NCI-H82 treated with DMSO at 0.1 percent for 48 hours (cell line): ENCODE results near the gene ISLR.

Experiments used
- DNase-seq: peaks from one replicate; lab custom pipeline; 2025; ENCODE audit not compliant: unreplicated experiment; lab: John Stamatoyannopoulos, UW

The ISLR gene

DNA sequence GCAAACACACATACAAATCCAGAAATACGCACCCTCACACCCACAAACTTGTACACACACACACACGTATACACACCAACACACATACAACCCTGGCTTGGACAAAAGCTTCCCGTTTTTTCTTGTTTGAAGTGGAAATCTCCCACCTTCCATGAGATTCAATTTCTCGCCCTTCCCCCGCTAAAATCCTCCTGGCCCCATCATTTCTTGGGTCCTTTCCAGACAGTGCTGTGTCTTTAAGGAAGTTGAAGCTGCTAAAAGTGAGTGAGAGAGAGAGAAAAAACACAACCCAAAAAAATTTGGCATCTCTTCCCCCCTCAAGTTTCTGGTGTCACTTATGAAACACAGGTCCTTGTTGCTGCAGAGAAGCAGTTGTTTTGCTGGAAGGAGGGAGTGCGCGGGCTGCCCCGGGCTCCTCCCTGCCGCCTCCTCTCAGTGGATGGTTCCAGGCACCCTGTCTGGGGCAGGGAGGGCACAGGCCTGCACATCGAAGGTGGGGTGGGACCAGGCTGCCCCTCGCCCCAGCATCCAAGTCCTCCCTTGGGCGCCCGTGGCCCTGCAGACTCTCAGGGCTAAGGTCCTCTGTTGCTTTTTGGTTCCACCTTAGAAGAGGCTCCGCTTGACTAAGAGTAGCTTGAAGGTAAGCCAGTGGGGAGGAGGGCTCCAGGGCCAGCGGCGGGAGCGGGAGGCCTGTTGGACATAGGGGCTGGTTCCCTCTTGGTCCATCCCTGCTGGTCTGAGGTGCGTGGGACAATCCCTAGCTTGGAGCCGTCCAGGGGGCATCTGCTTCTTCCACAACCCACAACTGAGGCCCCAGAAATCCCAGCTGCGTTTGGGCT lies at the start of gene ISLR:
Gene ISLR, plus strand, starts transcription at position 331 of the 839 bp plus-strand sequence. CDS start 1,149 bp downstream, outside the sequence.
- DNase-seq = no peak

DNA sequence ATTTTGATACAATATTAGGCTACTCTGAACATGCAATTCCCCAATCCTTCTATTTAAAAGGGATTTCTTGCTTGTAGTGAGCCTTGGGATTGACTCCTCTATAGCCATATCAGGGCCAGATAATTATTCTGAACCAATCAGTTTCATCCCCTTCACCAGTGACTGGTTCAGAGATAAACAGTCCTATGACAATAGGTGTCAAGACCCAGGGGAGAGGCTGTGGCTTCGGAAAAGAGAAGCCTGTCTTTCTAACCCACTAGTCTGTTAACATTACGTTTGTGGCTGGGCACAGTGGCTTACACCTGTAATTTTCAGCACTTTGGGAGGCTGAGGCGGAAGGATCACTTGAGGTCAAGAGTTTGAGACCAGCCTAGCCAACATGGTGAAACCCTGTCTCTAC lies 49.3 kb upstream of the ISLR start:
- no peak for DNase-seq

- DNase-seq = no peak
These were observed 48.8 kb upstream of the ISLR start for GRCh38 chr15:74124759-74125158.

GRCh38 chr15:74127255-74127953 lies 46.1 kb upstream of the ISLR start:
- DNase-seq = peak; percentile 74

GRCh38 chr15:74127954-74128784 lies 45.3 kb upstream of the ISLR start:
- no peak for DNase-seq

DNA sequence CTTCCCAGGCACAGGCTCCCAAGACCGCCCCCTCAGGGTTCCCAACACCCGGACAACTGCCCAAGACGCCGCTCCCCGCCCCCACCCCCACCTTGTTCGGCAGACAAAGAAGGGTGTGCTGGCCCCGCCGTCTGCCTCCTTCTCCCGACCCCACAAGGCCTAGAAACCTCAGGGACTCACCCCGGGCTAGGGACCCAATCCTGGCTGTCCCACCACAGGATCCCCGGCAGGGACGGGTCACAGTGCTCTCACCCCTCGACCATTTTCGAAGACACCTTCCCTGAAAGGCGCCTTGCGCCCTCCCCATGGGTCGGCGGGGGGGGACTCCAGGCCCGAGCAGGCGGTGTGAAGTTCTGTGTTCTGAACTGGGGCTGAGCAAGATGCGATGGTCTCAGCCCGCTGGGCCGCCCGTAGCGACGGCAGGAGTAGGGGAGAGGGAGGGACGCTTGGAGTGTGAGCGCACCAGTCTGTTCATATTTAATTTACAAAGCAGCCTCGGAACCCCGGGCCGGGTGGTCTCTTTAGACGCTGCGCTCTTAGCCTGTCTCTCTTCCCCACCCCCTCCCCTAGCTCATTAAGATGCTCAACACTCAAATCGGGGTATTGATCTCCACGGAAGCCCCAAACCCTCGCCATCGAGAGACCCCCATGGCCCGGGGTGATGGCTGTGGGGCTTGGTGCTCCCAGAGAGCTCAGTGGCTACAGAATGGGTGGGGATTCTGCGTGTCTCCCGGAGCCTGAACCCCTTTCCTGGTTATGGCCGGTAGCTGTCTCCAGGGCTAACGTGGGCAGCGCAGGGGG lies 44.5 kb upstream of the ISLR start:
- DNase-seq = no peak

GRCh38 chr15:74129586-74130154 lies 43.8 kb upstream of the ISLR start:
- DNase-seq = no peak

GRCh38 chr15:74130155-74130848 lies 43.2 kb upstream of the ISLR start, which contains the start of gene ISLR2:
Gene ISLR2, plus strand, starts transcription at chr15:74130586. Its CDS starts 2,169 bp downstream, at chr15:74132755.
- DNase-seq = no peak

- DNase-seq = no peak
These were observed 42.5 kb upstream of the ISLR start for GRCh38 chr15:74130849-74131627.

- DNase-seq = no peak
These were observed 41.7 kb upstream of the ISLR start for GRCh38 chr15:74131628-74132413.

DNA sequence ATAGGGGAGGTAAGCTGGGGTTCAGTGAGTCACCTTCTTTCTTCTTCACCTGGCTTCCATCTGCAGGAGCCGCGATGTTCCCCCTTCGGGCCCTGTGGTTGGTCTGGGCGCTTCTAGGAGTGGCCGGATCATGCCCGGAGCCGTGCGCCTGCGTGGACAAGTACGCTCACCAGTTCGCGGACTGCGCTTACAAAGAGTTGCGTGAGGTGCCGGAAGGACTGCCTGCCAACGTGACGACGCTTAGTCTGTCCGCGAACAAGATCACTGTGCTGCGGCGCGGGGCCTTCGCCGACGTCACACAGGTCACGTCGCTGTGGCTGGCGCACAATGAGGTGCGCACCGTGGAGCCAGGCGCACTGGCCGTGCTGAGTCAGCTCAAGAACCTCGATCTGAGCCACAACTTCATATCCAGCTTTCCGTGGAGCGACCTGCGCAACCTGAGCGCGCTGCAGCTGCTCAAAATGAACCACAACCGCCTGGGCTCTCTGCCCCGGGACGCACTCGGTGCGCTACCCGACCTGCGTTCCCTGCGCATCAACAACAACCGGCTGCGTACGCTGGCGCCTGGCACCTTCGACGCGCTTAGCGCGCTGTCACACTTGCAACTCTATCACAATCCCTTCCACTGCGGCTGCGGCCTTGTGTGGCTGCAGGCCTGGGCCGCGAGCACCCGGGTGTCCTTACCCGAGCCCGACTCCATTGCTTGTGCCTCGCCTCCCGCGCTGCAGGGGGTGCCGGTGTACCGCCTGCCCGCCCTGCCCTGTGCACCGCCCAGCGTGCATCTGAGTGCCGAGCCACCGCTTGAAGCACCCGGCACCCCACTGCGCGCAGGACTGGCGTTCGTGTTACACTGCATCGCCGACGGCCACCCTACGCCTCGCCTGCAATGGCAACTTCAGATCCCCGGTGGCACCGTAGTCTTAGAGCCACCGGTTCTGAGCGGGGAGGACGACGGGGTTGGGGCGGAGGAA lies 40.5 kb upstream of the ISLR start:
- no peak for DNase-seq

DNA sequence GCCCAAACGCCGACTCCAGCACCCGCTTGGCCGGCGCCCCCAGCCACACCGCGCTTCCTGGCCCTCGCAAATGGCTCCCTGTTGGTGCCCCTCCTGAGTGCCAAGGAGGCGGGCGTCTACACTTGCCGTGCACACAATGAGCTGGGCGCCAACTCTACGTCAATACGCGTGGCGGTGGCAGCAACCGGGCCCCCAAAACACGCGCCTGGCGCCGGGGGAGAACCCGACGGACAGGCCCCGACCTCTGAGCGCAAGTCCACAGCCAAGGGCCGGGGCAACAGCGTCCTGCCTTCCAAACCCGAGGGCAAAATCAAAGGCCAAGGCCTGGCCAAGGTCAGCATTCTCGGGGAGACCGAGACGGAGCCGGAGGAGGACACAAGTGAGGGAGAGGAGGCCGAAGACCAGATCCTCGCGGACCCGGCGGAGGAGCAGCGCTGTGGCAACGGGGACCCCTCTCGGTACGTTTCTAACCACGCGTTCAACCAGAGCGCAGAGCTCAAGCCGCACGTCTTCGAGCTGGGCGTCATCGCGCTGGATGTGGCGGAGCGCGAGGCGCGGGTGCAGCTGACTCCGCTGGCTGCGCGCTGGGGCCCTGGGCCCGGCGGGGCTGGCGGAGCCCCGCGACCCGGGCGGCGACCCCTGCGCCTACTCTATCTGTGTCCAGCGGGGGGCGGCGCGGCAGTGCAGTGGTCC lies 39.7 kb upstream of the ISLR start:
- DNase-seq = no peak

DNA sequence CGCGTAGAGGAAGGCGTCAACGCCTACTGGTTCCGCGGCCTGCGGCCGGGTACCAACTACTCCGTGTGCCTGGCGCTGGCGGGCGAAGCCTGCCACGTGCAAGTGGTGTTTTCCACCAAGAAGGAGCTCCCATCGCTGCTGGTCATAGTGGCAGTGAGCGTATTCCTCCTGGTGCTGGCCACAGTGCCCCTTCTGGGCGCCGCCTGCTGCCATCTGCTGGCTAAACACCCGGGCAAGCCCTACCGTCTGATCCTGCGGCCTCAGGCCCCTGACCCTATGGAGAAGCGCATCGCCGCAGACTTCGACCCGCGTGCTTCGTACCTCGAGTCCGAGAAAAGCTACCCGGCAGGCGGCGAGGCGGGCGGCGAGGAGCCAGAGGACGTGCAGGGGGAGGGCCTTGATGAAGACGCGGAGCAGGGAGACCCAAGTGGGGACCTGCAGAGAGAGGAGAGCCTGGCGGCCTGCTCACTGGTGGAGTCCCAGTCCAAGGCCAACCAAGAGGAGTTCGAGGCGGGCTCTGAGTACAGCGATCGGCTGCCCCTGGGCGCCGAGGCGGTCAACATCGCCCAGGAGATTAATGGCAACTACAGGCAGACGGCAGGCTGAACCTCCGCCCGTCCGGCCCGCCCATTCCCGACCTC lies 39.0 kb upstream of the ISLR start:
- DNase-seq = no peak

DNA sequence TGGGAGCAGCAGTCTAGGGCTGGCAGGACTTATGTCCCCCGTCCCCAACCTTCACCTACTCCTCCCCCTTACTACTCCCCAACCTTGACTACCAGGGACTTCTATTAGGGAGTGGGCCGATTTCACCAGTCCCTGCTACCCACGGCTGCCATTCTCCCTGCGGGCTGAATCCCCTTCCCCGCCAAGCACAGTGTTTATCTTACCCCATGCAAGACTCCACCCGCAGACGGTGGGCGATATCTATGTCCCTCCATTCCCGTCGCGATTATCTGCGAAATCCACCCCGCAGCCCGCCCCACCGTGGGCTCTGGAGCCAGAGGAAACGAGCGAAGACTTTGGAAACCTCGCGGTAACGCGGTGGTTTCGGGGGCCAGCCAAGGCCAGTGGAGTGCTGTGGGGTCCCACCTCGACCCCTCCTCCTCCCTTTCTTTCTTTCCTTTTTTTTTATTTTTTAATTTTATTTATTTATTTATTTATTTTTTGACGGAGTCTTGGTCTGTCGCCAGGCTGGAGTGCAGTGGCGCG lies 38.4 kb upstream of the ISLR start:
- DNase-seq = no peak

- no peak for DNase-seq
These were observed 37.0 kb upstream of the ISLR start for GRCh38 chr15:74136540-74136813.
